ENCODE data around the gene METTL17. TPM values are rescaled to one million over a fixed set of nuclear protein-coding genes. Genes with fewer than 3 reads are reported as not detected.
A peak's percentile ranks its signal among the peaks of the same experiment; 100 is the strongest.

METTL17 gene
- total and polyA plus RNA-seq, 2 of the 13 experiments (the other 11 are each of a cell fraction or from before 2014, with no cell fraction given): 122 to 199 TPM

- Histone ChIP-seq H2AFZ (ENCODE audit: low read length) (peak overlapping the region; percentile 62), H3K9ac (ENCODE audit: insufficient read depth, low read depth, low read length) (peak overlapping the region; percentile 54; the same call in 1 of the 2 replicates), H3K4me1 (ENCODE audit: insufficient read depth, low read length) (peaks cover 38% of the 10 kb centered on the region), H3K4me2 (ENCODE audit: low read depth, low read length) (peak overlapping the region; percentile 92), H3K27ac (ENCODE audit: extremely low read length, insufficient read depth, low read length) (no peak overlapping the region), H3K27me3 (ENCODE audit: control insufficient read depth in 1 of 2, insufficient read depth in 2 of 2, low read length in 2 of 2) (peaks cover 0 to 23% of the 10 kb centered on the region in 2 experiments; a peak in 3 of 5 replicates), H3K36me3 (replicated peaks in 1 of 2; ENCODE audit: control insufficient read depth in 1 of 2, insufficient read depth in 2 of 2, low read length in 2 of 2) (no peaks in the 10 kb centered on the region), H3K9me3 (ENCODE audit: low read length) (no peaks in the 10 kb centered on the region), H3K79me2 (ENCODE audit: insufficient read depth, low read length) (no peaks in the 10 kb centered on the region), H4K20me1 (ENCODE audit: insufficient read depth, low read length) (no peaks in the 10 kb centered on the region), H3K4me3 (replicated peaks in 1 of 3; ENCODE audit: insufficient read depth in 1 of 3, low read depth in 2 of 3, low read length in 3 of 3) (peak overlapping the region; percentile 54 to 80 (median 80); a peak in 5 of 6 replicates)
- CTCF ChIA-PET (ENCODE audit: low intra/inter-chr PET ratio, low total read pairs): interaction anchor here (1.0 to 2.4 kb wide), 4 partner anchors 10 to 274 kb away, joined by 4 to 32 read pairs (median 6); no protein-coding TSS in a partner anchor
- BruUV-seq (replicated peaks): no TSS peak
- POLR2A ChIA-PET: interaction anchor here (1.0 to 1.4 kb wide), 2 partner anchors 83 to 280 kb away, joined by 3 to 4 read pairs; no protein-coding TSS in a partner anchor
- in situ Hi-C loops (cut with HindIII; ENCODE audit: extremely low pct_ligation_motif_present, low pct_unique_long_range_greater_than_20kb) (loop anchor here (10.0 kb wide), 1 partner anchor 507 kb away; the partner anchor contains the start of genes PIP4P1 and PNP), intact Hi-C loops (cut with micrococcal nuclease; ENCODE audit: unreplicated experiment) (loop anchor here (1.0 kb wide), 1 partner anchor 114 kb away; no protein-coding TSS in a partner anchor)
- WGBS (ENCODE audit: low lambda C conversion rate): 13% methylated on average over 7 of the region's 8 CpGs
- DNase-seq (ENCODE audit: low spot score): no peak
- no peak for FAIRE-seq
- peak; percentile 61 for ATAC-seq
- TF ChIP-seq EED (CRISPR knock-in tag; IDR thresholded peaks at IDR 0.05) (no peak; the same call in 1 of the 2 replicates), BCL6 (CRISPR knock-in tag; IDR thresholded peaks at IDR 0.05) (no peak), EHMT2 (IDR thresholded peaks at IDR 0.05; ENCODE audit: borderline replicate concordance, low read depth, low read length) (no peak), NR2F2 (IDR thresholded peaks at IDR 0.05; ENCODE audit: borderline replicate concordance, low read depth) (no peak), ZNF766 (CRISPR knock-in tag; IDR thresholded peaks at IDR 0.05; ENCODE audit: borderline replicate concordance) (no peak), CBX2 (IDR thresholded peaks at IDR 0.05; ENCODE audit: low read depth, low read length) (no peak), CBX2 (CRISPR knock-in tag; IDR thresholded peaks at IDR 0.05; ENCODE audit: low read depth) (no peak), TBX2 (CRISPR knock-in tag; IDR thresholded peaks at IDR 0.05; ENCODE audit: borderline replicate concordance) (peak; percentile 28; the same call in 1 of the 2 replicates), SUZ12 (IDR thresholded peaks at IDR 0.05; ENCODE audit: low read depth, low read length) (no peak), ZNF235 (CRISPR knock-in tag; IDR thresholded peaks at IDR 0.05; ENCODE audit: borderline replicate concordance) (no peak), ARNT (IDR thresholded peaks at IDR 0.05) (no peak), FOXO4 (CRISPR knock-in tag; conservative IDR thresholded peaks at IDR 0.05) (0 out of 2 replicates have a peak, but pooled peaks have one; percentile 53), ZNF562 (CRISPR knock-in tag; IDR thresholded peaks at IDR 0.05; ENCODE audit: borderline replicate concordance) (no peak), ZNF556 (CRISPR knock-in tag; IDR thresholded peaks at IDR 0.05; ENCODE audit: borderline replicate concordance) (no peak), MED13 (CRISPR knock-in tag; IDR thresholded peaks at IDR 0.05) (no peak), HDAC2 (CRISPR knock-in tag; IDR thresholded peaks at IDR 0.05) (no peak), ZFP36L2 (CRISPR knock-in tag; IDR thresholded peaks at IDR 0.05) (no peak), ZNF557 (CRISPR knock-in tag; IDR thresholded peaks at IDR 0.05) (no peak), BCL3 (CRISPR knock-in tag; IDR thresholded peaks at IDR 0.05) (0 out of 2 replicates have a peak, but pooled peaks have one; percentile 2), ZNF576 (CRISPR knock-in tag; IDR thresholded peaks at IDR 0.05) (no peak), FLYWCH1 (CRISPR knock-in tag; IDR thresholded peaks at IDR 0.05) (no peak), DMAP1 (CRISPR knock-in tag; IDR thresholded peaks at IDR 0.05) (no peak), CEBPB (IDR thresholded peaks at IDR 0.05; ENCODE audit: borderline replicate concordance, low read depth, low read length) (no peak), NCOA2 (CRISPR knock-in tag; IDR thresholded peaks at IDR 0.05) (no peak), SETDB1 (CRISPR knock-in tag; IDR thresholded peaks at IDR 0.05; ENCODE audit: borderline replicate concordance) (no peak), HIVEP1 (CRISPR knock-in tag; IDR thresholded peaks at IDR 0.05) (no peak), MYC (CRISPR knock-in tag; IDR thresholded peaks at IDR 0.05; ENCODE audit: borderline replicate concordance) (0 out of 2 replicates have a peak, but pooled peaks have one; percentile 8)
These were observed 18.1 kb upstream of the METTL17 start for GRCh38 chr14:20971705-20972021.

Measured in HepG2 (cell line).